Omental fat pad (tissue), 4 donors: ENCODE results near the gene CNMD. TPM values are rescaled to one million over a fixed set of nuclear protein-coding genes. Genes with fewer than 3 reads are reported as not detected.
"Not testable (repeated sequence)": the region's sequence is repeated elsewhere in the genome, so short reads cannot be mapped to it uniquely, and the experiment has no call there.

Experiments
- ATAC-seq: fragments of 150-250 bp; one replicate; pipeline ENCODE4 v1.9.1; 2016; ENCODE audit warnings: mild to moderate bottlenecking, moderate library complexity; ENCODE audit not compliant: low FRiP score
- DNase-seq: peaks from one replicate; pipeline ENCODE4 v3.0.0-alpha.2; 2019; ENCODE audit warnings: low spot score
- total RNA-seq, 4 donors: library from RNA; depleted of rRNA; stranded (reverse); fragments of >200 nt; gene quantifications; one replicate each; pipeline ENCODE4 v1.1.0, GENCODE V29; 2016
- TF ChIP-seq, protein P1 (sequence below), 3 donors: fragments of 450-650 bp; IDR thresholded peaks; one replicate each; pipeline ENCODE4 v1.5.1; 2016 to 2017; ENCODE audit warnings: antibody characterized with exemption in 3 of 3, mild to moderate bottlenecking in 3 of 3, moderate library complexity in 2 of 3

CNMD gene
- total RNA-seq, 4 donors from 2014 or later = not detected

- DNase-seq (no peak), ATAC-seq (no peak)
- TF ChIP-seq, protein P1, sequence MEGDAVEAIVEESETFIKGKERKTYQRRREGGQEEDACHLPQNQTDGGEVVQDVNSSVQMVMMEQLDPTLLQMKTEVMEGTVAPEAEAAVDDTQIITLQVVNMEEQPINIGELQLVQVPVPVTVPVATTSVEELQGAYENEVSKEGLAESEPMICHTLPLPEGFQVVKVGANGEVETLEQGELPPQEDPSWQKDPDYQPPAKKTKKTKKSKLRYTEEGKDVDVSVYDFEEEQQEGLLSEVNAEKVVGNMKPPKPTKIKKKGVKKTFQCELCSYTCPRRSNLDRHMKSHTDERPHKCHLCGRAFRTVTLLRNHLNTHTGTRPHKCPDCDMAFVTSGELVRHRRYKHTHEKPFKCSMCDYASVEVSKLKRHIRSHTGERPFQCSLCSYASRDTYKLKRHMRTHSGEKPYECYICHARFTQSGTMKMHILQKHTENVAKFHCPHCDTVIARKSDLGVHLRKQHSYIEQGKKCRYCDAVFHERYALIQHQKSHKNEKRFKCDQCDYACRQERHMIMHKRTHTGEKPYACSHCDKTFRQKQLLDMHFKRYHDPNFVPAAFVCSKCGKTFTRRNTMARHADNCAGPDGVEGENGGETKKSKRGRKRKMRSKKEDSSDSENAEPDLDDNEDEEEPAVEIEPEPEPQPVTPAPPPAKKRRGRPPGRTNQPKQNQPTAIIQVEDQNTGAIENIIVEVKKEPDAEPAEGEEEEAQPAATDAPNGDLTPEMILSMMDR (IDR thresholded peaks at IDR 0.05) = no peak
Observed at GRCh38 chr13:52712385-52712784, 27.2 kb downstream of the CNMD start.

DNA sequence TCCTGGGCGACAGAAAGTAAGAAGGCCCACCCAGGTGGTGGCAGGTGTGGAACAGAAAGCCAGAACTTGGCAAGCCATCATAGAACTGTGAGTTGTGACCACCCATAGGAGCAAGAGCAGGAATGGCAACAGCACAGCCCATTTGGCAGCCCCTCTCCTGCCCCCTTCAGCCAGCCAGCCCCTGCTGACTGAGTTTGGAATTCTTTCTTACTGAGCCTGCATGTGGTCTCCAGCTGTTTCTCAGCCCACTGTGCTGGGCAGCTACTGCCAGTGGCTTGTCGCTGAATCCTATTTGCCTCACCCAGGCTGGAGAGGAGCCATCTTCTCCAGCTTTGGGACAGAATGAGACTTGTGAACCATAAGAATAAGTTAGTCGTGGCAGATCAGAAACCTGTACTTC lies 28.3 kb downstream of the CNMD start:
- TF ChIP-seq, protein P1 (IDR thresholded peaks at IDR 0.05) = no peak
- no peak for DNase-seq
- no peak for ATAC-seq

- not testable (repeated sequence) for ATAC-seq, DNase-seq
Observed at GRCh38 chr13:52708266-52708665, 31.4 kb downstream of the CNMD start.

DNA sequence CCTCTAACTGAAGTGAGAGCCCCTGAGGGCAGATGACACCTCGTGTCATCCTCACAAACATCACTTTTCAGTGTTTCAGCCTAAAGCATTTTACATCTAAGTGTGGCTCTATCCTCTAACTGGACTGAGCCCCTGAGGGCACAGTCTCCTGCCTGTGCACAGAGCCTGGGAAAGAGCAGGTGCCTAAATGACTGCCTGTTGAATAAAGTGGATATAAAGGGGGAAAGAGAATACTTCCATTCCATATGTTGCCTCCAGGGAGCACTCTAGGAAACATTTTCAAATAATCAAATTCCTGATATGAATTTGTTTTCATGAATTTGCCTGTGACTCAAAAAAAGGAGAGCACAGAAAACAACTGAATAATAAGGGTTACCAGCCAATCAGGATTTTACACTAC lies 32.2 kb downstream of the CNMD start:
- no peak for ATAC-seq
- TF ChIP-seq, protein P1 (IDR thresholded peaks at IDR 0.05) = no peak
- no peak for DNase-seq

DNA sequence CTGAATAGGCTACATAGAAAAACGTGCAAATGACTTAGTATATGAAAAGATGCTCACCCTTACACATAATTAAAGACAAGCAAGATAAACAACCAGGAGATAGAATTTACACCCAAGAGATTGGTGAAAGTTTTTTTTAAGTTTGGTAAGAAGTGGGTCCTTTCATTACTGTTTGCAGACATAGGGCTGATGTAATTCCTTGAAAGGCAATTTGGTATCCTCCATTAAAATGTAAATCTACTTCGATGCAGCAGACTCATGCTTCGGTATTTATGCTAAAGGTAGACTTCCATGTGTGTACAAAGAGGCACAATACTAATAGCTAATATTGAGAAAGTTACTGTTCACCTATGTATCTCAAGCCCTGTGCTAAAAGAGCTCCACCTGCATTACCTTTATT lies 33.5 kb downstream of the CNMD start:
- DNase-seq (no peak), ATAC-seq (no peak)
- TF ChIP-seq, protein P1 (IDR thresholded peaks at IDR 0.05) = no peak

DNA sequence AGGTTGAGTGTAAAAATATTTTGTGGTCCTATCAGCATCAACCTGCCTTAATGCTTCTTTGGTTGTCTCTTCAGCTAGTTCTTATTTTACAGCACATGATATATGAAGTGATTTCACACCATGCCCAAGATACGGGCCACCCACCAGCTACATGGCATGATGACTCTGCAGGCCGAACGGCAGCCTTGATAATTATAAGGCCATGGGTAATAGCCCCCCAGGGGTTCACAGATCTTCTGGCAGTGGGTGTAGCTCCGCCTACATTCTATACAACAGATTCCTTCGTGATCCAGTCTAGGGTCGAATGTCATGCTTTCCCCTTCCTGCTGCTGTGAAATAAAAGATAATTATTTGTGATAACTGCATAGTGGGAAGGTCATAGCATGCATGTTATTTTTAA lies 36.1 kb downstream of the CNMD start:
- no peak for DNase-seq
- TF ChIP-seq, protein P1 (IDR thresholded peaks at IDR 0.05) = no peak
- no peak for ATAC-seq

GRCh38 chr13:52701728-52702465 lies 37.7 kb downstream of the CNMD start:
- TF ChIP-seq, protein P1 (IDR thresholded peaks at IDR 0.05) = no peak

More at GRCh38 chr13:52701728-52702465, 37.7 kb downstream of the CNMD start:
- DNase-seq (no peak), ATAC-seq (no peak)
